Measurements from ENCODE around the gene EPG5. TPM values are rescaled to one million over a fixed set of nuclear protein-coding genes. Genes with fewer than 3 reads are reported as not detected.

The EPG5 gene
- total RNA-seq, 4 donors from 2014 or later = 24.3 to 42.2 (median 35.6) TPM

GRCh38 chr18:45871431-45872084, 95.6 kb downstream of the EPG5 start:
- intact Hi-C loops (cut with DNase I; ENCODE audit: low total_unique reads) = no loop called here

GRCh38 chr18:45870419-45870818, 96.7 kb downstream of the EPG5 start:
- in situ Hi-C loops (cut with MboI; ENCODE audit: low pct_ligation_motif_present in 1 of 4, low pct_unique_long_range_greater_than_20kb in 1 of 4, low sequenced_read_pairs in 3 of 4) = loop anchor here in 2 of 4 donors (10.0 kb wide), 1 partner anchor 176 kb away; no protein-coding TSS in a partner anchor
- DNase-seq = no peak
- no peak for TF ChIP-seq CTCF (IDR thresholded peaks at IDR 0.05)
- no peak for TF ChIP-seq EP300 (IDR thresholded peaks at IDR 0.05; ENCODE audit: low read depth)
- TF ChIP-seq POLR2A (IDR thresholded peaks at IDR 0.05) = no peak
- no peak for TF ChIP-seq POLR2AphosphoS5 (IDR thresholded peaks at IDR 0.05)

More at GRCh38 chr18:45871431-45872084, 95.6 kb downstream of the EPG5 start:
- H3K27me3 ChIP-seq = no peaks in the 10 kb centered on the region
- H3K27ac ChIP-seq = no peak overlapping the region
- H3K36me3 ChIP-seq = peaks cover 0 to 64% (median 16%) of the 10 kb centered on the region in 4 donors
- no peak overlapping the region for H3K4me3 ChIP-seq
- no peak for DNase-seq
- H3K4me1 ChIP-seq = no peaks in the 10 kb centered on the region
- in situ Hi-C loops (cut with MboI; ENCODE audit: low pct_ligation_motif_present in 1 of 4, low pct_unique_long_range_greater_than_20kb in 1 of 4, low sequenced_read_pairs in 3 of 4) = loop anchor here in 2 of 4 donors (10.0 kb wide), 1 partner anchor 177 kb away; no protein-coding TSS in a partner anchor
- H3K9me3 ChIP-seq = no peaks in the 10 kb centered on the region
- TF ChIP-seq CTCF (IDR thresholded peaks at IDR 0.05) (no peak), POLR2A (IDR thresholded peaks at IDR 0.05) (no peak), POLR2AphosphoS5 (IDR thresholded peaks at IDR 0.05) (no peak), EP300 (IDR thresholded peaks at IDR 0.05; ENCODE audit: low read depth) (no peak)
- 80 to 91% methylated on average over 4 to 5 of the region's 5 CpGs for WGBS, 2 donors (ENCODE audit: low coverage in 1 of 2)

GRCh38 chr18:45865466-45865865, 101.7 kb downstream of the EPG5 start:
- intact Hi-C loops (cut with DNase I; ENCODE audit: low total_unique reads) (no loop called here), in situ Hi-C loops (cut with MboI; ENCODE audit: low pct_ligation_motif_present in 1 of 4, low pct_unique_long_range_greater_than_20kb in 1 of 4, low sequenced_read_pairs in 3 of 4) (no loop called here)
- Histone ChIP-seq H3K36me3 (peaks cover 0 to 56% (median 28%) of the 10 kb centered on the region in 4 donors), H3K4me1 (no peaks in the 10 kb centered on the region), H3K9me3 (no peaks in the 10 kb centered on the region), H3K27ac (no peak overlapping the region), H3K27me3 (no peaks in the 10 kb centered on the region), H3K4me3 (no peak overlapping the region)
- no peak for DNase-seq
- TF ChIP-seq CTCF (IDR thresholded peaks at IDR 0.05) (no peak), POLR2AphosphoS5 (IDR thresholded peaks at IDR 0.05) (no peak), EP300 (IDR thresholded peaks at IDR 0.05; ENCODE audit: low read depth) (no peak), POLR2A (IDR thresholded peaks at IDR 0.05) (no peak)
- 93 to 98% methylated on average over 3 to 5 of the region's 5 CpGs for WGBS, 2 donors (ENCODE audit: low coverage in 1 of 2)

More at GRCh38 chr18:45870419-45870818, 96.7 kb downstream of the EPG5 start:
- Histone ChIP-seq H3K27ac (no peak overlapping the region), H3K9me3 (no peaks in the 10 kb centered on the region), H3K36me3 (peaks cover 0 to 64% (median 16%) of the 10 kb centered on the region in 4 donors), H3K27me3 (no peaks in the 10 kb centered on the region), H3K4me3 (no peak overlapping the region), H3K4me1 (no peaks in the 10 kb centered on the region)
- WGBS, 2 donors (ENCODE audit: low coverage in 1 of 2) = 91 to 95% methylated on average over 5 to 7 of the region's 7 CpGs
- intact Hi-C loops (cut with DNase I; ENCODE audit: low total_unique reads) = no loop called here

GRCh38 chr18:45864081-45864480, 103.0 kb downstream of the EPG5 start:
- in situ Hi-C loops (cut with MboI; ENCODE audit: low pct_ligation_motif_present in 1 of 4, low pct_unique_long_range_greater_than_20kb in 1 of 4, low sequenced_read_pairs in 3 of 4) = no loop called here
- no peak overlapping the region for H3K4me3 ChIP-seq
- DNase-seq = no peak
- H3K27ac ChIP-seq = no peak overlapping the region
- intact Hi-C loops (cut with DNase I; ENCODE audit: low total_unique reads) = no loop called here
- no peaks in the 10 kb centered on the region for H3K4me1 ChIP-seq
- H3K9me3 ChIP-seq = no peaks in the 10 kb centered on the region
- 98 to 100% methylated on average over 5 of the region's 5 CpGs for WGBS, 2 donors (ENCODE audit: low coverage in 1 of 2)
- TF ChIP-seq CTCF (IDR thresholded peaks at IDR 0.05) (no peak), POLR2A (IDR thresholded peaks at IDR 0.05) (no peak), POLR2AphosphoS5 (IDR thresholded peaks at IDR 0.05) (no peak), EP300 (IDR thresholded peaks at IDR 0.05; ENCODE audit: low read depth) (no peak)
- no peaks in the 10 kb centered on the region for H3K27me3 ChIP-seq
- H3K36me3 ChIP-seq = peaks cover 0 to 58% (median 29%) of the 10 kb centered on the region in 4 donors
